Fibroblast of lung (primary cell): ENCODE measurements around the gene KRT75.

ENCODE experiments used
- CTCF ChIP-seq, 2 donors: IDR thresholded peaks in 1 of 2; conservative IDR thresholded peaks in 1 of 2; 1 replicate in 1 of 2; 2 replicates in 1 of 2; pipeline ENCODE4 v1.5.1; 2011 to 2012; ENCODE audit warnings: low read length in 2 of 2, control low read depth in 1 of 2, inconsistent platforms in 1 of 2, low read depth in 1 of 2, mild to moderate bottlenecking in 1 of 2
- EZH2 ChIP-seq: IDR thresholded peaks from 2 replicates; pipeline ENCODE4 v1.5.1; 2012; ENCODE audit warnings: low read length, control low read depth, mild to moderate bottlenecking; ENCODE audit errors: missing control alignments

GRCh38 chr12:52428121-52428520, 6.0 kb downstream of the KRT75 start:
- TF ChIP-seq CTCF (conservative IDR thresholded peaks at IDR 0.05 in 1 of 2, IDR thresholded peaks at IDR 0.05 in 1 of 2; ENCODE audit: low read depth in 1 of 2, low read length in 2 of 2) (no peak), EZH2 (no peak)
